ENCODE results near the gene RHBDD1.

RHBDD1 gene

GRCh38 chr2:226903179-226903578 lies 67.3 kb downstream of the RHBDD1 start:
- no peak overlapping the region for H3K4me3 ChIP-seq (ENCODE audit: low read depth, low read length)
- TF ChIP-seq CTCF (IDR thresholded peaks at IDR 0.05; ENCODE audit: borderline replicate concordance, insufficient read depth, low read depth, low read length) = no peak

DNA sequence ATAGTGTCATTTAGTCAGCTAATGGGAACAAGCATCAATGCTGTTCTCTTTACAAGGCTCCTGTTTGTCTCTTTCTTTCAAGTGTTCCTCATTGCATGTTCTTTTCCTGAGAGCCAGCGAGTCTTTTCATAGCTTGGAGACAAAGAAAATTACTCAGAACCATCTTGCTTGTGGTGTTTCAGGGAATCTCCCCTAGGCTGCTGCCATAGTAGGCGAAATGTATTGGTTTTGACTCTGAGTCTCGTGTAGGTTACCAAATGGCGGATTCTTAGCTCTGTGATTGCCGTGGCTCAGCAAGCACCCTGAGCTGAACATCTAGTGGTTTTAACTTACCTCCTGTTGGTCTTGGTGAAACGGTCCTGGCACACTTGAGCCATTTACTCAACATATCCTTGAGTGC lies 68.7 kb downstream of the RHBDD1 start:
- no peak for TF ChIP-seq CTCF (IDR thresholded peaks at IDR 0.05; ENCODE audit: borderline replicate concordance, insufficient read depth, low read depth, low read length)
- no peak overlapping the region for H3K4me3 ChIP-seq (ENCODE audit: low read depth, low read length)

DNA sequence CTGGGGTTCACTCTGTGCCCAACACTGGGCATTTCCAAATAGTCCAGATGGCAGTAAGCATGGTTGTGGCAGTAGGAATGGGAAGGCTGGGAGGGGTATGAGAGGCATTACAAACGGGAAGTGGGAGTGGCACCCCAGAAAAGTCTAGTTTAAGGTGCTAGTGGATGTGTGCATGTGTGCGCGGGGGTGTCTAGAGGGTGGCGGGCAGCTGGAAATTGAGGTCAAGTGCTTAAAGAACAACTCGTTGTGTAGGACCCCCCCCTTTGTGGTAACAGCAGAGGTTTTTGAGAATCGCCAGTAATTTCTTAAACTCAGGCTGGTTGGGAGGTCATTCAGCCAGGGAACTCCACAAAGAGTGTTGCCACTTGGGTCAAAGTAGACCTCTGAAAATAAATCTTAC lies 69.9 kb downstream of the RHBDD1 start:
- no peak overlapping the region for H3K4me3 ChIP-seq (ENCODE audit: low read depth, low read length)
- TF ChIP-seq CTCF (IDR thresholded peaks at IDR 0.05; ENCODE audit: borderline replicate concordance, insufficient read depth, low read depth, low read length) = no peak

DNA sequence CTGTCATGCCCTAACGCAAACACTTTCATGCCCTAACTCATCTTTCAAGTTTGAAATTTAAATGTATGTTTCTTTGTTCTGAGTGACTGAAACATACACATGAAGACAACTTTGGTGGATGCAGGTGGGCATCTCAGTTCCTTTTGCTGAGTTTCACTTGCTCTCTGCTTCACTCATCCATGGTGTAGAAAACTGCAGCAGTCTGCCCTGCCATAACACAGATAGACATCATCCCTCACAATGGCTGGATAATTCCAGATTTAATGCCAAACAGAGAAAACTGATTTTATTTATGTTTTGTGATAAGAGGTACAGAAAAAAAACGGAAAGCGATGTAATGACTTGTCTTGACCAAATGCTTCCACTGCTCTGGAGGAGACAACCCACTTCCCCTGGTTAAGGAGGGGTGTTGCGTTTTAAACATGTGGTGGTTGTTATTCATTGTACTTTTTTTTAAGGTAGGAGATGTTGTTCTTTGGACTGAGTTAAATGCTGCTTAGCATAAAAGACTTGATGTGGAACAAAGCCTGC lies 70.4 kb downstream of the RHBDD1 start:
- no peak overlapping the region for H3K4me3 ChIP-seq (ENCODE audit: low read depth, low read length)
- no peak for TF ChIP-seq CTCF (IDR thresholded peaks at IDR 0.05; ENCODE audit: borderline replicate concordance, insufficient read depth, low read depth, low read length)

DNA sequence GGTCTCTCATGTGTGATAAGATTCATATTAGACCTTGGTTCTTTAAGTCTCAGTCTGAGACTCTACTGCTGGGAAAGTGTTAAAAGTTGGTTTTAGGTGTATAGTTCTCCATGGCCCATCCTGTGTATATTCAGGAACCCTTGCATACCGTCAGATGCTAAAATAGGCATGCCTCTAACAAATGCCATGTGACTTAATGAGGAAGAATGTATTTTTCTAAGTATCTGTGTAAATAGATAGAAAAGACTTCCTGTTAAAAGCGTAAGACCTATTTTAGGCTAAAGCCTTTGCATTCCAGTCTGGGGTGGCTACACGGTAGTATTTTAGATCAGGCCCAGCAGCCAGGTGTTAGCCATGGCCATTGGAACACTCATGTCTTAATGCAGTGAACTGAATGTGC lies 73.3 kb downstream of the RHBDD1 start:
- no peak for TF ChIP-seq CTCF (IDR thresholded peaks at IDR 0.05; ENCODE audit: borderline replicate concordance, insufficient read depth, low read depth, low read length)
- no peak overlapping the region for H3K4me3 ChIP-seq (ENCODE audit: low read depth, low read length)

DNA sequence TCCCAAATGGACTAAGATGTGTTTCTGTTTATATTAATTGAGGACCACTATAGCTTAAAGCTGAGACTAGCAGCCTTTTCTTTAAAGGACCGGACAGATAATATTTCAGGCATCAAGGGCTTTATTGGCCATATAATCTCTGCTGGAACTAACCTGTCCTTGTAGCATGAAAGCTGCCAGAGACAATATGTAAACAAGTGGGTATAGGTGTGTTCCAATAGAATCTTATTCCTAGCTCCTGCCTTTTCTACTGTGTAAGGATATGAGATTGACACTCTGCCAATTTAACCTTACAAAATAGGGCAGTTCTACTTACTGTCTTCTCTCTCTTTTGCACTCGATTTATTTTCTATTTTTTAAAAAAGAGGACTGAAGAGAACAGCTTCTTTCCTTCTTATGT lies 74.0 kb downstream of the RHBDD1 start:
- no peak for TF ChIP-seq CTCF (IDR thresholded peaks at IDR 0.05; ENCODE audit: borderline replicate concordance, insufficient read depth, low read depth, low read length)

DNA sequence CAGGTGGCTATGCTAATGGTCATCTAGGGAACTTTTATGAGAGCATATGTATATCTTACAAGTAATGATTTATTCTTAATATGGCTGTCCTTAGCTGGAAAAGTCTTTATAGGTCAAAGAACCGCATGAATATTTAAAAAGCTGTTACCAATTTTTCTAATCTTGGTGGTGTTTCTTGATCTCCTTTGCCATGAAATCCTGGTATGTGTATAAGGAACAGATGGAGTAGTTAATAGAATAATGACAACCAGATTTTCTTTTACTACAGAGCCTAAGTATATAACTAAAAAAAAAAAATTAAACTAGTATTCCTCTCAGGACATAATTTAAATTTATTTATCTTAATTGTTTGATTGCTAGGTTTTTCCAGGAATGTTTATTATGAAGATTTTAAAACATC lies 74.5 kb downstream of the RHBDD1 start:
- no peak for TF ChIP-seq CTCF (IDR thresholded peaks at IDR 0.05; ENCODE audit: borderline replicate concordance, insufficient read depth, low read depth, low read length)
- H3K4me3 ChIP-seq (ENCODE audit: low read depth, low read length) = no peak overlapping the region

More for the DNA sequence above, 74.0 kb downstream of the RHBDD1 start:
- no peak overlapping the region for H3K4me3 ChIP-seq (ENCODE audit: low read depth, low read length)

Data from GM12875 (cell line).